H1 (cell line): ENCODE data around the gene GRID1. TPM values are rescaled to one million over a fixed set of nuclear protein-coding genes. Genes with fewer than 3 reads are reported as not detected.

Experiments
- BRCA1 ChIP-seq: IDR thresholded peaks from 2 replicates; pipeline ENCODE4 v1.6.1; 2012; ENCODE audit warnings: low read depth, low read length, improper control_type of control experiment
- CBX5 ChIP-seq: fragments of 300-800, 300-1000 bp; sonication (generic); IDR thresholded peaks from 2 replicates; pipeline ENCODE4 v1.7.1; 2016; ENCODE audit warnings: antibody characterized with exemption, low read length, low read depth
- EP300 ChIP-seq, 2 experiments: IDR thresholded peaks; 1 replicate in 1 of 2; 2 replicates in 1 of 2; pipeline ENCODE4 v1.6.1; 2011 to 2012; ENCODE audit warnings: low read depth in 2 of 2, low read length in 2 of 2, mild to moderate bottlenecking in 2 of 2, borderline replicate concordance in 1 of 2, inconsistent platforms in 1 of 2, moderate library complexity in 1 of 2
- GABPA ChIP-seq: IDR thresholded peaks from 2 replicates; pipeline ENCODE4 v1.6.1; 2011; ENCODE audit warnings: mild to moderate bottlenecking, low read length, moderate library complexity, borderline replicate concordance; ENCODE audit not compliant: insufficient read depth
- HDAC2 ChIP-seq, 2 experiments: fragments of 300-600 bp in 1 of 2; sonication (generic) in 1 of 2; IDR thresholded peaks; 2 replicates each; pipeline ENCODE4 v1.6.1; 2011 to 2012; ENCODE audit warnings: low read depth in 2 of 2, low read length in 2 of 2, mild to moderate bottlenecking in 2 of 2, moderate library complexity in 2 of 2, borderline replicate concordance in 1 of 2, inconsistent platforms in 1 of 2
- POLR2AphosphoS5 ChIP-seq: IDR thresholded peaks from 2 replicates; pipeline ENCODE4 v1.6.1; 2011; ENCODE audit warnings: low read depth, low read length
- POU5F1 ChIP-seq: IDR thresholded peaks from 2 replicates; pipeline ENCODE4 v1.6.1; 2011; ENCODE audit warnings: low read depth, mild to moderate bottlenecking, low read length, moderate library complexity
- TBP ChIP-seq: IDR thresholded peaks from 2 replicates; pipeline ENCODE4 v1.6.1; 2011; ENCODE audit warnings: low read depth, low read length, improper control_type of control experiment
- polyA plus RNA-seq, 7 experiments: library from polyadenylated mRNA; depleted of rRNA in 3 of 7; stranded (reverse) in 5 of 7; unstranded in 2 of 7; fragments of >200 nt in 5 of 7; fragments of 200-250 nt in 2 of 7; gene quantifications; 1 replicate in 5 of 7; 2 replicates in 1 of 7; 4 replicates in 1 of 7; pipeline versions ENCODE4 v1.2.1 to v1.2.3, GENCODE V29; 2011 to 2013; ENCODE audit warnings: missing spikeins in 2 of 7, mixed read lengths in 2 of 7
- total RNA-seq: library from RNA; stranded (reverse); fragmentation: NEBNext Ultra II Directional; extraction: Animal tissue kit (Norgen Biotek cat#: 25700); gene quantifications from 2 replicates; pipeline ENCODE4 v1.2.1, GENCODE V29; 2021
- TF ChIP-seq, protein P1 (sequence below): fragments of 300-600 bp; sonication (generic); IDR thresholded peaks from 2 replicates; pipeline ENCODE4 v1.7.1; 2012; ENCODE audit warnings: low read length, moderate library complexity, mild to moderate bottlenecking, inconsistent platforms; ENCODE audit not compliant: insufficient replicate concordance

Gene GRID1
- total and polyA plus RNA-seq, 2 of the 8 experiments (the other 6 are each of a cell fraction or from before 2014, with no cell fraction given), result 0.22 to 0.30 TPM

DNA sequence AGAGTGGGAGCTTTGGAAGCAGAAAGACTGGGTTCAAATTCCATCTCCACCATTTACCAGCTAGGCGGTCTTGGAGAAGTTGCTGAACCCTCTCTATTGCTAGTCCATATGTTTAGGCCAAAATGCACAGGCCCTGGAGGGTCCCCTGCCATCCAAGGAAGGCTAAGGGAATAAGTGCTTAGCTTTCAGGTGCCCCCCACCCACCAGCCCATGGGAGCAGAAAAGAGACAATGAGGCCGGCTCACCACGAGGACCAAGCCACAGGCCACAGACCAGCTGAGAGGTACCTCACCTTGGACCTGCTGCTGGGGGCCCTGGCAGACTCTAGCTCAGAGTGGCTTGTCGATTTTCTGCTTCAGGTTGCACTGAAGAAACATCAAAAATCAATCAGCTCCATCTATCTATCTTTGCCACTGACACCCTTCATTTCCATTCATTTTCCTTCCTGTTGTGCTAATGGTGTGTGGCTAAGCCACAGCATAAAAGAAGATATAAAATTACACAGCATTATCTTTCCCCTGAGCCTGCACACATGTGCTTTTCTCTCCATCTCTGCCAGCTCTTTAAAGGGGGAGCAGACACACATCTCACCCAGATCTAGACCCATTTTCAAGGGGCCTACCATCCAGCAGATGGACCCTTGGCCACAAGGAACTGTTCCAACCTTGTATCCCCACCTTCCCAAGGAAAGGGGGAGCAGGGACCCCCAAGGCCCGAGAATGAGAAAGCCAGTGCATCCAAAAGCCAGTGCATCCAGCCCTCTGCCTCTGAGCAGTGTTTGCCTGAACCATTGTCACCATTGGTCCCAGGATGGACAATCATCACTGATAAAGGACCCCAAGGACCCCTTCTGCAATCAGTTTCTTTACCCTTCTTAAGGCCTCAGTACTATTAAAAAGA, 65.4 kb downstream of the GRID1 start (continued):
- no peak for TF ChIP-seq POU5F1
- no peak for TF ChIP-seq HDAC2 (IDR thresholded peaks at IDR 0.05; ENCODE audit: borderline replicate concordance in 1 of 2, low read depth in 2 of 2, low read length in 2 of 2)
- no peak for TF ChIP-seq TBP
- TF ChIP-seq EP300 (IDR thresholded peaks at IDR 0.05; ENCODE audit: borderline replicate concordance in 1 of 2, low read depth in 2 of 2, low read length in 2 of 2), result no peak
- TF ChIP-seq POLR2AphosphoS5, result no peak
- TF ChIP-seq, protein P1, sequence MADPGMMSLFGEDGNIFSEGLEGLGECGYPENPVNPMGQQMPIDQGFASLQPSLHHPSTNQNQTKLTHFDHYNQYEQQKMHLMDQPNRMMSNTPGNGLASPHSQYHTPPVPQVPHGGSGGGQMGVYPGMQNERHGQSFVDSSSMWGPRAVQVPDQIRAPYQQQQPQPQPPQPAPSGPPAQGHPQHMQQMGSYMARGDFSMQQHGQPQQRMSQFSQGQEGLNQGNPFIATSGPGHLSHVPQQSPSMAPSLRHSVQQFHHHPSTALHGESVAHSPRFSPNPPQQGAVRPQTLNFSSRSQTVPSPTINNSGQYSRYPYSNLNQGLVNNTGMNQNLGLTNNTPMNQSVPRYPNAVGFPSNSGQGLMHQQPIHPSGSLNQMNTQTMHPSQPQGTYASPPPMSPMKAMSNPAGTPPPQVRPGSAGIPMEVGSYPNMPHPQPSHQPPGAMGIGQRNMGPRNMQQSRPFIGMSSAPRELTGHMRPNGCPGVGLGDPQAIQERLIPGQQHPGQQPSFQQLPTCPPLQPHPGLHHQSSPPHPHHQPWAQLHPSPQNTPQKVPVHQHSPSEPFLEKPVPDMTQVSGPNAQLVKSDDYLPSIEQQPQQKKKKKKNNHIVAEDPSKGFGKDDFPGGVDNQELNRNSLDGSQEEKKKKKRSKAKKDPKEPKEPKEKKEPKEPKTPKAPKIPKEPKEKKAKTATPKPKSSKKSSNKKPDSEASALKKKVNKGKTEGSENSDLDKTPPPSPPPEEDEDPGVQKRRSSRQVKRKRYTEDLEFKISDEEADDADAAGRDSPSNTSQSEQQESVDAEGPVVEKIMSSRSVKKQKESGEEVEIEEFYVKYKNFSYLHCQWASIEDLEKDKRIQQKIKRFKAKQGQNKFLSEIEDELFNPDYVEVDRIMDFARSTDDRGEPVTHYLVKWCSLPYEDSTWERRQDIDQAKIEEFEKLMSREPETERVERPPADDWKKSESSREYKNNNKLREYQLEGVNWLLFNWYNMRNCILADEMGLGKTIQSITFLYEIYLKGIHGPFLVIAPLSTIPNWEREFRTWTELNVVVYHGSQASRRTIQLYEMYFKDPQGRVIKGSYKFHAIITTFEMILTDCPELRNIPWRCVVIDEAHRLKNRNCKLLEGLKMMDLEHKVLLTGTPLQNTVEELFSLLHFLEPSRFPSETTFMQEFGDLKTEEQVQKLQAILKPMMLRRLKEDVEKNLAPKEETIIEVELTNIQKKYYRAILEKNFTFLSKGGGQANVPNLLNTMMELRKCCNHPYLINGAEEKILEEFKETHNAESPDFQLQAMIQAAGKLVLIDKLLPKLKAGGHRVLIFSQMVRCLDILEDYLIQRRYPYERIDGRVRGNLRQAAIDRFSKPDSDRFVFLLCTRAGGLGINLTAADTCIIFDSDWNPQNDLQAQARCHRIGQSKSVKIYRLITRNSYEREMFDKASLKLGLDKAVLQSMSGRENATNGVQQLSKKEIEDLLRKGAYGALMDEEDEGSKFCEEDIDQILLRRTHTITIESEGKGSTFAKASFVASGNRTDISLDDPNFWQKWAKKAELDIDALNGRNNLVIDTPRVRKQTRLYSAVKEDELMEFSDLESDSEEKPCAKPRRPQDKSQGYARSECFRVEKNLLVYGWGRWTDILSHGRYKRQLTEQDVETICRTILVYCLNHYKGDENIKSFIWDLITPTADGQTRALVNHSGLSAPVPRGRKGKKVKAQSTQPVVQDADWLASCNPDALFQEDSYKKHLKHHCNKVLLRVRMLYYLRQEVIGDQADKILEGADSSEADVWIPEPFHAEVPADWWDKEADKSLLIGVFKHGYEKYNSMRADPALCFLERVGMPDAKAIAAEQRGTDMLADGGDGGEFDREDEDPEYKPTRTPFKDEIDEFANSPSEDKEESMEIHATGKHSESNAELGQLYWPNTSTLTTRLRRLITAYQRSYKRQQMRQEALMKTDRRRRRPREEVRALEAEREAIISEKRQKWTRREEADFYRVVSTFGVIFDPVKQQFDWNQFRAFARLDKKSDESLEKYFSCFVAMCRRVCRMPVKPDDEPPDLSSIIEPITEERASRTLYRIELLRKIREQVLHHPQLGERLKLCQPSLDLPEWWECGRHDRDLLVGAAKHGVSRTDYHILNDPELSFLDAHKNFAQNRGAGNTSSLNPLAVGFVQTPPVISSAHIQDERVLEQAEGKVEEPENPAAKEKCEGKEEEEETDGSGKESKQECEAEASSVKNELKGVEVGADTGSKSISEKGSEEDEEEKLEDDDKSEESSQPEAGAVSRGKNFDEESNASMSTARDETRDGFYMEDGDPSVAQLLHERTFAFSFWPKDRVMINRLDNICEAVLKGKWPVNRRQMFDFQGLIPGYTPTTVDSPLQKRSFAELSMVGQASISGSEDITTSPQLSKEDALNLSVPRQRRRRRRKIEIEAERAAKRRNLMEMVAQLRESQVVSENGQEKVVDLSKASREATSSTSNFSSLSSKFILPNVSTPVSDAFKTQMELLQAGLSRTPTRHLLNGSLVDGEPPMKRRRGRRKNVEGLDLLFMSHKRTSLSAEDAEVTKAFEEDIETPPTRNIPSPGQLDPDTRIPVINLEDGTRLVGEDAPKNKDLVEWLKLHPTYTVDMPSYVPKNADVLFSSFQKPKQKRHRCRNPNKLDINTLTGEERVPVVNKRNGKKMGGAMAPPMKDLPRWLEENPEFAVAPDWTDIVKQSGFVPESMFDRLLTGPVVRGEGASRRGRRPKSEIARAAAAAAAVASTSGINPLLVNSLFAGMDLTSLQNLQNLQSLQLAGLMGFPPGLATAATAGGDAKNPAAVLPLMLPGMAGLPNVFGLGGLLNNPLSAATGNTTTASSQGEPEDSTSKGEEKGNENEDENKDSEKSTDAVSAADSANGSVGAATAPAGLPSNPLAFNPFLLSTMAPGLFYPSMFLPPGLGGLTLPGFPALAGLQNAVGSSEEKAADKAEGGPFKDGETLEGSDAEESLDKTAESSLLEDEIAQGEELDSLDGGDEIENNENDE, result no peak
- TF ChIP-seq BRCA1, result no peak
- no peak for TF ChIP-seq GABPA
- no peak for TF ChIP-seq CBX5
